PC-3 (cell line): ENCODE data around the gene AMPD3.

ENCODE experiments used
- EZH2 ChIP-seq: fragments of 300-600 bp; sonication (generic); IDR thresholded peaks from one replicate; pipeline ENCODE4 v1.6.1; 2017; ENCODE audit warnings: antibody characterized with exemption, mild to moderate bottlenecking, low read length; ENCODE audit not compliant: unreplicated experiment
- TF ChIP-seq, protein P1 (sequence below): fragments of 300-600 bp; sonication (generic); conservative IDR thresholded peaks from 2 replicates; pipeline ENCODE4 v1.5.1; 2017; ENCODE audit warnings: antibody characterized with exemption, low read depth, mild to moderate bottlenecking, low read length

DNA sequence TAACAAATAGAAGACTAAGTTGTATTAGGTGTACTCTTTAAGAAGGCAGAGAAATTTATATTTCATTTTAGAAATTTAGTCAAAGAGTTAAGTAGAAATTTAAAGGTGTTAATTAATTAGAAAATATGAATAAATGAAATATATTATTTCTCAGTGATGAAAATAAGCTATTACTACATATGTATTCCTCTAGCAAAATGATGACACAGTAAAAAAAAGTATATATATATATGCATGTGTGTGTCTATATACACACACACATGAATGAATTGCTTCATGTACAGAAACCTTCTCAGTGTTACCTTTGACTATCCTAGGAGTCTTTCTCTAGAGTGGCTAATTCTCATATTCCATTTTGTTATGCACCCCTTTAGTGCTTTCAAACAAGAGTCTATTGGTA lies 78.3 kb downstream of the AMPD3 start:
- TF ChIP-seq, protein P1, sequence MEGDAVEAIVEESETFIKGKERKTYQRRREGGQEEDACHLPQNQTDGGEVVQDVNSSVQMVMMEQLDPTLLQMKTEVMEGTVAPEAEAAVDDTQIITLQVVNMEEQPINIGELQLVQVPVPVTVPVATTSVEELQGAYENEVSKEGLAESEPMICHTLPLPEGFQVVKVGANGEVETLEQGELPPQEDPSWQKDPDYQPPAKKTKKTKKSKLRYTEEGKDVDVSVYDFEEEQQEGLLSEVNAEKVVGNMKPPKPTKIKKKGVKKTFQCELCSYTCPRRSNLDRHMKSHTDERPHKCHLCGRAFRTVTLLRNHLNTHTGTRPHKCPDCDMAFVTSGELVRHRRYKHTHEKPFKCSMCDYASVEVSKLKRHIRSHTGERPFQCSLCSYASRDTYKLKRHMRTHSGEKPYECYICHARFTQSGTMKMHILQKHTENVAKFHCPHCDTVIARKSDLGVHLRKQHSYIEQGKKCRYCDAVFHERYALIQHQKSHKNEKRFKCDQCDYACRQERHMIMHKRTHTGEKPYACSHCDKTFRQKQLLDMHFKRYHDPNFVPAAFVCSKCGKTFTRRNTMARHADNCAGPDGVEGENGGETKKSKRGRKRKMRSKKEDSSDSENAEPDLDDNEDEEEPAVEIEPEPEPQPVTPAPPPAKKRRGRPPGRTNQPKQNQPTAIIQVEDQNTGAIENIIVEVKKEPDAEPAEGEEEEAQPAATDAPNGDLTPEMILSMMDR = no peak
- no peak for TF ChIP-seq EZH2
